Measurements from ENCODE around the gene IGFLR1.
A peak's percentile ranks its signal among the peaks of the same experiment; 100 is the strongest.

DNA sequence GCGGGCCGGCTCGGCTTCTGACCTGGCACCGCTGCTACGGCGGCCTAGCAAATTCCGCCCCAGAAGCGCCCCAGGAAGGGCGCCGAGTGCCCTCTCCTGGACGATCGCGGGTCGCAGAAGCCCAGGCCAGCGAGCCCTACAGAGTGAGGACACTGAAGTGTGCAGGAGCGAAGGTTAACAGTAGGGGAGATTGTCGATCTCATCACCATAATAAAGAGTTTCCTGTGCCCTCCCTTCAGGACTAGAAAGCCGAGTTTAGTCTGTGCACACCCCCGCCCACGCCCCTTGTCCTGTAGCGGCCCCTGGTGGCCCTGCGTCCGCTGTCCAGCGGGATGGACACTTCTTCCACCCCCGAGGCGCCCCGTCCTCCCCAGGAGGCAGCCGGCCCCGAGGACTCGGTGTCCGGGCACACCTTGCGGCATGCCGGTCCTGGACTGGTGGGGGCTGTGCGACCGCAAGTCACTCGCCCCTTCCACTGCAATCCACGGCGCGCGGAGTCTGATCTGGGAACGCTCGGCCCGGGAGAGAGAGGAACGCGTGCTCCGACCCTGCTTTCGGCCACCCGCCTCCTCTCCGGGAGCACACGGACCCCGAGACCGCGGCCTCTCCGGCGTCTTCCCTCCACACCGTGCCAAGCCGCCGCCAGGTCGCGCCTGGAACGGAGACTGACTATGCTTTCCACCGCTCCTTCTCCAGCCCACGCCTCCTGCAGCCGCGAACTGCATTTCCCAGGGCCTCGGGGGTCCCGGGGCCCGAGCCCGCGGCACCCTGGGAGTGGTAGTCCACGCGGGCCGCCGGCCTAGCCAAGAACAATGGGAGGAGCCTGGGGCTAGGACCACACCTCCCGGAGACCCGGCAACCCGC, 25.2 kb downstream of the IGFLR1 start:
- TF ChIP-seq, protein P1, sequence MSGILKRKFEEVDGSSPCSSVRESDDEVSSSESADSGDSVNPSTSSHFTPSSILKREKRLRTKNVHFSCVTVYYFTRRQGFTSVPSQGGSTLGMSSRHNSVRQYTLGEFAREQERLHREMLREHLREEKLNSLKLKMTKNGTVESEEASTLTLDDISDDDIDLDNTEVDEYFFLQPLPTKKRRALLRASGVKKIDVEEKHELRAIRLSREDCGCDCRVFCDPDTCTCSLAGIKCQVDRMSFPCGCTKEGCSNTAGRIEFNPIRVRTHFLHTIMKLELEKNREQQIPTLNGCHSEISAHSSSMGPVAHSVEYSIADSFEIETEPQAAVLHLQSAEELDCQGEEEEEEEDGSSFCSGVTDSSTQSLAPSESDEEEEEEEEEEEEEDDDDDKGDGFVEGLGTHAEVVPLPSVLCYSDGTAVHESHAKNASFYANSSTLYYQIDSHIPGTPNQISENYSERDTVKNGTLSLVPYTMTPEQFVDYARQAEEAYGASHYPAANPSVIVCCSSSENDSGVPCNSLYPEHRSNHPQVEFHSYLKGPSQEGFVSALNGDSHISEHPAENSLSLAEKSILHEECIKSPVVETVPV (CRISPR knock-in tag; IDR thresholded peaks at IDR 0.05): no peak
- TF ChIP-seq, protein P2, sequence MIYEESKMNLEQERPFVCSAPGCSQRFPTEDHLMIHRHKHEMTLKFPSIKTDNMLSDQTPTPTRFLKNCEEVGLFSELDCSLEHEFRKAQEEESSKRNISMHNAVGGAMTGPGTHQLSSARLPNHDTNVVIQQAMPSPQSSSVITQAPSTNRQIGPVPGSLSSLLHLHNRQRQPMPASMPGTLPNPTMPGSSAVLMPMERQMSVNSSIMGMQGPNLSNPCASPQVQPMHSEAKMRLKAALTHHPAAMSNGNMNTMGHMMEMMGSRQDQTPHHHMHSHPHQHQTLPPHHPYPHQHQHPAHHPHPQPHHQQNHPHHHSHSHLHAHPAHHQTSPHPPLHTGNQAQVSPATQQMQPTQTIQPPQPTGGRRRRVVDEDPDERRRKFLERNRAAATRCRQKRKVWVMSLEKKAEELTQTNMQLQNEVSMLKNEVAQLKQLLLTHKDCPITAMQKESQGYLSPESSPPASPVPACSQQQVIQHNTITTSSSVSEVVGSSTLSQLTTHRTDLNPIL (CRISPR knock-in tag; IDR thresholded peaks at IDR 0.05; ENCODE audit: low read depth): no peak
- TF ChIP-seq ZC3H10 (CRISPR knock-in tag; IDR thresholded peaks at IDR 0.05): no peak
- TF ChIP-seq ZNF565 (CRISPR knock-in tag; conservative IDR thresholded peaks at IDR 0.05; ENCODE audit: low read depth): no peak
- TF ChIP-seq BACH2 (CRISPR knock-in tag; IDR thresholded peaks at IDR 0.05; ENCODE audit: borderline replicate concordance): no peak
- TF ChIP-seq, protein P3, sequence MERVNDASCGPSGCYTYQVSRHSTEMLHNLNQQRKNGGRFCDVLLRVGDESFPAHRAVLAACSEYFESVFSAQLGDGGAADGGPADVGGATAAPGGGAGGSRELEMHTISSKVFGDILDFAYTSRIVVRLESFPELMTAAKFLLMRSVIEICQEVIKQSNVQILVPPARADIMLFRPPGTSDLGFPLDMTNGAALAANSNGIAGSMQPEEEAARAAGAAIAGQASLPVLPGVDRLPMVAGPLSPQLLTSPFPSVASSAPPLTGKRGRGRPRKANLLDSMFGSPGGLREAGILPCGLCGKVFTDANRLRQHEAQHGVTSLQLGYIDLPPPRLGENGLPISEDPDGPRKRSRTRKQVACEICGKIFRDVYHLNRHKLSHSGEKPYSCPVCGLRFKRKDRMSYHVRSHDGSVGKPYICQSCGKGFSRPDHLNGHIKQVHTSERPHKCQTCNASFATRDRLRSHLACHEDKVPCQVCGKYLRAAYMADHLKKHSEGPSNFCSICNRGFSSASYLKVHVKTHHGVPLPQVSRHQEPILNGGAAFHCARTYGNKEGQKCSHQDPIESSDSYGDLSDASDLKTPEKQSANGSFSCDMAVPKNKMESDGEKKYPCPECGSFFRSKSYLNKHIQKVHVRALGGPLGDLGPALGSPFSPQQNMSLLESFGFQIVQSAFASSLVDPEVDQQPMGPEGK (CRISPR knock-in tag; IDR thresholded peaks at IDR 0.05; ENCODE audit: borderline replicate concordance): no peak
- 0 out of 2 replicates have a peak, but pooled peaks have one; percentile 35 for TF ChIP-seq CSDC2 (CRISPR knock-in tag; IDR thresholded peaks at IDR 0.05)
- TF ChIP-seq SNAI2 (CRISPR knock-in tag; IDR thresholded peaks at IDR 0.05): no peak
- TF ChIP-seq ZNF8 (CRISPR knock-in tag; IDR thresholded peaks at IDR 0.05): no peak
- TF ChIP-seq ISL1 (CRISPR knock-in tag; IDR thresholded peaks at IDR 0.05): no peak
- no peak for TF ChIP-seq ARNTL (CRISPR knock-in tag; IDR thresholded peaks at IDR 0.05; ENCODE audit: borderline replicate concordance, low read depth)

Measured in SK-N-SH treated with all-trans-retinoic acid at 6 μM for 48 hours (cell line).